Measurements from ENCODE around the gene SLC16A12.

GRCh38 chr10:89553064-89553734 is 17.8 kb upstream of the SLC16A12 start:
- no peak for TF ChIP-seq CTCF (IDR thresholded peaks at IDR 0.05; ENCODE audit: low read depth, low read length, missing input control)
- no peak for TF ChIP-seq TAF1 (conservative IDR thresholded peaks at IDR 0.05)
- TF ChIP-seq RAD21 (IDR thresholded peaks at IDR 0.05), result no peak
- TF ChIP-seq ATF3 (IDR thresholded peaks at IDR 0.05), result no peak

Measured in liver (tissue), 3 donors.